Naive thymus-derived CD4-positive, alpha-beta T cell (primary cell): Measurements from ENCODE around the gene REXO5. TPM values are rescaled to one million over a fixed set of nuclear protein-coding genes. Genes with fewer than 3 reads are reported as not detected.
"Not testable (repeated sequence)": the region's sequence is repeated elsewhere in the genome, so short reads cannot be mapped to it uniquely, and the experiment has no call there.

Source experiments
- ATAC-seq: fragments of 150-1000 bp; cut with Tn5 transposase; 2 replicates; pipeline ENCODE4 v1.10.0; 2021; ENCODE audit warnings: mild to moderate bottlenecking, moderate library complexity
- CTCF ChIA-PET: fragments of 350-600 bp; sonication (Branson Sonifier 250); formaldehyde crosslinking; loops from one replicate; lab custom pipeline; 2021; ENCODE audit warnings: antibody characterized with exemption; lab: Charles Lee
- POLR2A ChIA-PET: fragments of 350-600 bp; sonication (Branson Sonifier 250); formaldehyde crosslinking; loops from one replicate; lab custom pipeline; 2021; ENCODE audit warnings: antibody characterized with exemption, inconsistent platforms; lab: Charles Lee
- DNase-seq, 9 donors: peaks; one replicate each; pipeline versions ENCODE4 v3.0.0 to v3.0.0-alpha.2; 2020 to 2022; ENCODE audit warnings: mixed read lengths in 1 of 9
- H3K27ac ChIP-seq: one replicate; pipeline ENCODE4 v1.7.0; 2013; ENCODE audit warnings: mild to moderate bottlenecking, low read depth, low read length, moderate library complexity
- H3K27me3 ChIP-seq, 2 donors: one replicate each; pipeline ENCODE4 v1.7.0; 2013; ENCODE audit warnings: low read length in 2 of 2, mild to moderate bottlenecking in 2 of 2, moderate library complexity in 2 of 2; ENCODE audit not compliant: control insufficient read depth in 2 of 2, insufficient read depth in 2 of 2
- H3K36me3 ChIP-seq, 3 experiments: 1 replicate in 2 of 3; 2 replicates in 1 of 3; pipeline ENCODE4 v1.7.0; 2013; ENCODE audit warnings: low read length in 3 of 3, mild to moderate bottlenecking in 3 of 3, moderate library complexity in 1 of 3; ENCODE audit not compliant: insufficient read depth in 3 of 3, control insufficient read depth in 2 of 3
- H3K4me1 ChIP-seq, 2 donors: one replicate each; pipeline ENCODE4 v1.7.0; 2013; ENCODE audit warnings: low read length in 2 of 2, mild to moderate bottlenecking in 2 of 2, moderate library complexity in 1 of 2; ENCODE audit not compliant: control insufficient read depth in 2 of 2, insufficient read depth in 2 of 2
- H3K4me3 ChIP-seq: 2 replicates; pipeline ENCODE4 v1.7.0; 2013; ENCODE audit warnings: mild to moderate bottlenecking, low read length
- H3K9me3 ChIP-seq, 3 experiments: 1 replicate in 2 of 3; 2 replicates in 1 of 3; pipeline ENCODE4 v1.7.0; 2013; ENCODE audit warnings: low read length in 3 of 3; ENCODE audit not compliant: control insufficient read depth in 2 of 3
- H3K27ac Mint-ChIP-seq, 9 donors: one replicate each; pipeline ENCODE4 v1.8.0; 2020 to 2022; ENCODE audit warnings: mixed read lengths in 9 of 9, mild to moderate bottlenecking in 8 of 9, moderate library complexity in 5 of 9, inconsistent platforms in 2 of 9
- H3K27me3 Mint-ChIP-seq, 5 donors: one replicate each; pipeline ENCODE4 v1.8.0; 2021 to 2022; ENCODE audit warnings: mixed read lengths in 5 of 5, mild to moderate bottlenecking in 1 of 5
- H3K36me3 Mint-ChIP-seq, 5 donors: one replicate each; pipeline ENCODE4 v1.8.0; 2020 to 2022; ENCODE audit warnings: mixed read lengths in 5 of 5, mild to moderate bottlenecking in 3 of 5, inconsistent platforms in 1 of 5
- H3K4me1 Mint-ChIP-seq, 7 donors: one replicate each; pipeline ENCODE4 v1.8.0; 2020 to 2022; ENCODE audit warnings: mixed read lengths in 7 of 7, mild to moderate bottlenecking in 3 of 7, inconsistent platforms in 1 of 7
- H3K4me3 Mint-ChIP-seq, 10 donors: one replicate each; pipeline ENCODE4 v1.8.0; 2020 to 2022; ENCODE audit warnings: mild to moderate bottlenecking in 10 of 10, mixed read lengths in 10 of 10, moderate library complexity in 6 of 10, inconsistent platforms in 2 of 10
- H3K9me3 Mint-ChIP-seq, 11 donors: one replicate each; pipeline ENCODE4 v1.8.0; 2020 to 2022; ENCODE audit warnings: mixed read lengths in 11 of 11, mild to moderate bottlenecking in 4 of 11, inconsistent platforms in 1 of 11, moderate library complexity in 1 of 11
- intact Hi-C, 2 donors: fragments of 100-400 bp; cut with micrococcal nuclease; formaldehyde crosslinking; loops; one replicate each; pipeline ENCODE4 v1.15.1; 2023
- polyA plus RNA-seq, 2 donors: library from polyadenylated mRNA; unstranded; fragments of 300-500 nt; fragmentation: Illumina TruSeq; gene quantifications; one replicate each; pipeline ENCODE4 v1.2.3, GENCODE V29; 2021
- total RNA-seq, 6 experiments: library from RNA in 5 of 6; stranded (reverse) in 5 of 6; gene quantifications; 1 replicate in 5 of 6; 2 replicates in 1 of 6; pipeline ENCODE4 v1.2.3 and lab custom pipeline; 2021 to 2026

Gene REXO5
- total and polyA plus RNA-seq, 7 experiments from 2014 or later: 0.35 to 9.5 (median 1.6) TPM; not detected in 2

GRCh38 chr16:20764448-20764847, 41.9 kb upstream of the REXO5 start:
- CTCF ChIA-PET, H3K4me3 ChIP-seq, H3K36me3 ChIP-seq, DNase-seq, ATAC-seq, H3K9me3 ChIP-seq, H3K27me3 ChIP-seq, H3K27me3 Mint-ChIP-seq: not testable (repeated sequence)
- H3K4me1 Mint-ChIP-seq: peaks cover 7 to 46% (median 31%) of the 10 kb centered on the region in 7 donors
- intact Hi-C loops: loop anchor here in 1 of 2 donors (2.0 kb wide), 1 partner anchor 42 kb away; the partner anchor contains the start of genes ERI2 and REXO5
- Histone ChIP-seq H3K27ac (peak overlapping the region; percentile 72), H3K4me1 (peaks cover 4 to 13% of the 10 kb centered on the region in 2 donors)
- peaks cover 0 to 28% (median 8%) of the 10 kb centered on the region in 11 donors for H3K9me3 Mint-ChIP-seq
- peak overlapping the region in 2 of 10 donors; percentile 19 to 21 for H3K4me3 Mint-ChIP-seq
- H3K27ac Mint-ChIP-seq: peak overlapping the region in 5 of 9 donors; percentile 48 to 96 (median 93)
- H3K36me3 Mint-ChIP-seq: peaks cover 9 to 28% (median 21%) of the 10 kb centered on the region in 5 donors
- POLR2A ChIA-PET: interaction anchor here (1.5 to 2.0 kb wide), 2 partner anchors 23 kb away, joined by 8 to 19 read pairs; partner anchors contain the start of gene THUMPD1

DNA sequence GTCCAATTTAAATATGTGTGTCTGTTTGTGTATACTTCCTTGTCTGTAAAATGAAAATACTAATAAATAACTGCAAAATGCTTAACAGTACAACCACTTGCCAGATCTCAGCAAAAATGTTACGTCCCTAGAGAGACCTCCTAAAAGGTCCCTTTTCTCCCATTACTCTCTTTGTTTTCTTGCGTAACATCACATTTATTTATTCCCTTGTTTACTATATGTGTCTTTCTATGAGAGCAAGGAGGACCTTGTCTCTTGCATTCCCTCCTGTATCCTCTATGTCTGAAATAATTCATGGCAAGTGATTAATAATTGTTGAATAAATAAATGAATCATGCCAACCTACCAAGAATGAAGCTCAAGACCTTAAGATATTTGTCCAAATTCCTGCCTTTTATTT, 40.6 kb upstream of the REXO5 start:
- Mint-ChIP-seq H3K4me1 (peaks cover 6 to 46% (median 31%) of the 10 kb centered on the region in 7 donors), H3K4me3 (no peak overlapping the region), H3K27me3 (no peaks in the 10 kb centered on the region), H3K27ac (peak overlapping the region in 2 of 9 donors; percentile 22 to 92), H3K36me3 (peaks cover 8 to 21% (median 16%) of the 10 kb centered on the region in 5 donors), H3K9me3 (peaks cover 0 to 17% (median 5%) of the 10 kb centered on the region in 11 donors)
- H3K9me3 ChIP-seq: no peaks in the 10 kb centered on the region
- H3K4me1 ChIP-seq: peaks cover 4 to 13% of the 10 kb centered on the region in 2 donors
- DNase-seq (no peak), ATAC-seq (no peak)
- H3K4me3 ChIP-seq: no peak overlapping the region
- CTCF ChIA-PET: no interaction called here
- POLR2A ChIA-PET: interaction anchor here (1.5 kb wide), 1 partner anchor 24 kb away, joined by 8 read pairs; the partner anchor contains the start of gene THUMPD1
- no peak overlapping the region for H3K27ac ChIP-seq
- intact Hi-C loops: loop anchor here in 1 of 2 donors (2.0 kb wide), 1 partner anchor 41 kb away; the partner anchor contains the start of genes ERI2 and REXO5
- no peaks in the 10 kb centered on the region for H3K27me3 ChIP-seq
- H3K36me3 ChIP-seq: no peaks in the 10 kb centered on the region

- Histone ChIP-seq H3K4me1 (peaks cover 4 to 13% of the 10 kb centered on the region in 2 donors), H3K4me3 (no peak overlapping the region), H3K27me3 (no peaks in the 10 kb centered on the region), H3K36me3 (no peaks in the 10 kb centered on the region), H3K27ac (no peak overlapping the region), H3K9me3 (no peaks in the 10 kb centered on the region)
- DNase-seq (no peak), ATAC-seq (no peak)
- H3K4me1 Mint-ChIP-seq: peaks cover 6 to 44% (median 31%) of the 10 kb centered on the region in 7 donors
- H3K9me3 Mint-ChIP-seq: peaks cover 0 to 12% (median 0%) of the 10 kb centered on the region in 11 donors
- POLR2A ChIA-PET: no interaction called here
- peaks cover 3 to 21% (median 11%) of the 10 kb centered on the region in 5 donors for H3K36me3 Mint-ChIP-seq
- H3K4me3 Mint-ChIP-seq: no peak overlapping the region
- intact Hi-C loops: no loop called here
- H3K27me3 Mint-ChIP-seq: no peaks in the 10 kb centered on the region
- CTCF ChIA-PET: no interaction called here
- H3K27ac Mint-ChIP-seq: no peak overlapping the region
Measured at GRCh38 chr16:20766294-20766693, 40.0 kb upstream of the REXO5 start.

- H3K27me3 Mint-ChIP-seq: no peaks in the 10 kb centered on the region
- POLR2A ChIA-PET: no interaction called here
- ATAC-seq (no peak), DNase-seq (no peak)
- Histone ChIP-seq H3K27me3 (no peaks in the 10 kb centered on the region), H3K36me3 (no peaks in the 10 kb centered on the region), H3K27ac (no peak overlapping the region), H3K4me1 (peaks cover 4 to 13% of the 10 kb centered on the region in 2 donors), H3K9me3 (no peaks in the 10 kb centered on the region), H3K4me3 (no peak overlapping the region)
- peaks cover 6 to 32% (median 24%) of the 10 kb centered on the region in 7 donors for H3K4me1 Mint-ChIP-seq
- H3K9me3 Mint-ChIP-seq: peaks cover 0 to 3% (median 0%) of the 10 kb centered on the region in 11 donors
- CTCF ChIA-PET: no interaction called here
- H3K36me3 Mint-ChIP-seq: peaks cover 0 to 9% (median 4%) of the 10 kb centered on the region in 5 donors
- intact Hi-C loops: no loop called here
- no peak overlapping the region for H3K27ac Mint-ChIP-seq
- no peak overlapping the region for H3K4me3 Mint-ChIP-seq
Measured at GRCh38 chr16:20767577-20767976, 38.8 kb upstream of the REXO5 start.

DNA sequence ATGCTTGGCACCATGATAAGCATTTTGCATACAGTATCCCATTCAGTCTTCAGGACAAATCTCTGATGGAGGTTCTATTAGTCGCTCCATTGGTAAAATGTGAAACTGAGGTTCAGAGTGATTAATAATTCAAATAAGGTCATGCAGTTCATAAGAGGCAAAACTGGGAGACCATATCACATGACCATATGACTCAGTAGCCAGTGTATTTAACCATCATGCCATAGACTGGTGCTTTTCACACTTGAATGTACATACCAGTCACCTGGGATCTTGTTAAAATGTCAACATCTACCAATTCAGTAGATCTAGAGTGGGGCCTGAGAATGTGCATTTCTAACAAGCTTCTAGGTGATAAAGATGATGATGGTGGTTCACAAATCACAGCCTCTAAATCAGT, 38.2 kb upstream of the REXO5 start:
- intact Hi-C loops: no loop called here

DNA sequence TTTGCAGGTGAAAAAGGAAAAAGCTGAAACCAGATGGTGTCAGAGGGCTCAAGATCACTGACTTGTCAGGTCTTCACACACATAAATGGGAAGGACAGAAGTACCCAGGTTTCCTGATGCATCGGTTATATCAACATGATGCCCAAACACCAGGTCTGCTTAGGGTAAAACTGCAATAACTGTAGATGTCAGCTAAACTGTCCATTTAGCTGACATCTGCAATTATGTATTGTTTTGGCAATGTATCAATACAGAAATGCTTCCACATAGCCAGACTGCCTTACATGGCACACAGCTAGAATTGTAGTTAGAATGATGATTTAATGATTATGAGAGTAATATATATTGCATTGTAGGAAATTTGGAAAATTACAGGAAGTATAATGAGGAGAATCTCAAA, 37.5 kb upstream of the REXO5 start:
- Mint-ChIP-seq H3K27me3 (peaks cover 0 to 3% (median 0%) of the 10 kb centered on the region in 5 donors), H3K9me3 (no peaks in the 10 kb centered on the region), H3K4me1 (peaks cover 6 to 19% (median 12%) of the 10 kb centered on the region in 7 donors), H3K4me3 (no peak overlapping the region), H3K36me3 (peaks cover 0 to 11% (median 4%) of the 10 kb centered on the region in 5 donors), H3K27ac (peak overlapping the region in 1 of 9 donors; percentile 14)
- Histone ChIP-seq H3K4me1 (peaks cover 0 to 7% of the 10 kb centered on the region in 2 donors), H3K27me3 (no peaks in the 10 kb centered on the region), H3K27ac (no peak overlapping the region), H3K4me3 (no peak overlapping the region), H3K9me3 (no peaks in the 10 kb centered on the region), H3K36me3 (no peaks in the 10 kb centered on the region)
- ATAC-seq (no peak), DNase-seq (no peak)
- ChIA-PET CTCF (no interaction called here), POLR2A (no interaction called here)
- intact Hi-C loops: no loop called here

More for the DNA sequence above, 38.2 kb upstream of the REXO5 start:
- no peaks in the 10 kb centered on the region for H3K27me3 ChIP-seq
- H3K4me3 ChIP-seq: no peak overlapping the region
- no peak for ATAC-seq
- Mint-ChIP-seq H3K36me3 (peaks cover 0 to 6% (median 4%) of the 10 kb centered on the region in 5 donors), H3K9me3 (no peaks in the 10 kb centered on the region), H3K27ac (no peak overlapping the region), H3K27me3 (no peaks in the 10 kb centered on the region), H3K4me1 (peaks cover 6 to 26% (median 19%) of the 10 kb centered on the region in 7 donors), H3K4me3 (no peak overlapping the region)
- H3K9me3 ChIP-seq: no peaks in the 10 kb centered on the region
- ChIA-PET POLR2A (no interaction called here), CTCF (no interaction called here)
- no peak overlapping the region for H3K27ac ChIP-seq
- H3K4me1 ChIP-seq: peaks cover 2 to 8% of the 10 kb centered on the region in 2 donors
- DNase-seq: no peak
- H3K36me3 ChIP-seq: no peaks in the 10 kb centered on the region
